OCI-LY1 (cell line): ENCODE results near the gene CIDEA.

Experiments used
- CTCF ChIP-seq: fragments of 200-600 bp; sonication (generic), shearing (Covaris generic); IDR thresholded peaks from 2 replicates; pipeline ENCODE4 v1.5.1; 2017; ENCODE audit warnings: mild to moderate bottlenecking, antibody characterized with exemption, low read length, moderate library complexity, mixed read lengths
- EZH2 ChIP-seq: fragments of 200-600 bp; sonication (generic), shearing (Covaris generic); IDR thresholded peaks from 2 replicates; pipeline ENCODE4 v1.8.0; 2017; ENCODE audit warnings: borderline replicate concordance, mixed run types, mild to moderate bottlenecking, antibody characterized with exemption, low read length, moderate library complexity, mixed read lengths

GRCh38 chr18:12233378-12233777 lies 20.8 kb upstream of the CIDEA start:
- TF ChIP-seq CTCF, result no peak
- no peak for TF ChIP-seq EZH2
